GM19395 (cell line): ENCODE data around the gene UBASH3A.

Source experiments
- ATAC-seq: cut with Tn5 transposase; IDR thresholded peaks from one replicate; pipeline ENCODE4 v1.9.1; 2021; ENCODE audit warnings: mild to moderate bottlenecking, moderate library complexity; ENCODE audit not compliant: unreplicated experiment

The UBASH3A gene

DNA sequence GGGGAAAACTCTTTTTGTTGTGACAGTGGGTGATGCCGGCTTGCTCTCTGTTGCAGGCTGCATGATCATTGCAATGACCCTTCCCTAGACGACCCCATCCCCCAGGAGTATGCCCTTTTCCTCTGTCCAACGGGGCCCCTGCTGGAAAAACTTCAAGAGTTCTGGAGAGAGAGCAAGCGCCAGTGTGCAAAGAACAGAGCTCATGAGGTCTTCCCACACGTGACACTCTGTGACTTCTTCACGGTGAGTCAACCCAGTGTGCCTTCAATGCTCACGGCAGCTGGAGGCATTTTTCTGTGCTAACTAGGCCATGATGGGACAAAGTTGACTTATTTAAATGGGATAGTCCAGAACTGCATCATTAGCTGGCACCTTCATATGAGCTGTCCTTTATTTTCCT, 5.7 kb downstream of the UBASH3A start:
- ATAC-seq, result no peak

DNA sequence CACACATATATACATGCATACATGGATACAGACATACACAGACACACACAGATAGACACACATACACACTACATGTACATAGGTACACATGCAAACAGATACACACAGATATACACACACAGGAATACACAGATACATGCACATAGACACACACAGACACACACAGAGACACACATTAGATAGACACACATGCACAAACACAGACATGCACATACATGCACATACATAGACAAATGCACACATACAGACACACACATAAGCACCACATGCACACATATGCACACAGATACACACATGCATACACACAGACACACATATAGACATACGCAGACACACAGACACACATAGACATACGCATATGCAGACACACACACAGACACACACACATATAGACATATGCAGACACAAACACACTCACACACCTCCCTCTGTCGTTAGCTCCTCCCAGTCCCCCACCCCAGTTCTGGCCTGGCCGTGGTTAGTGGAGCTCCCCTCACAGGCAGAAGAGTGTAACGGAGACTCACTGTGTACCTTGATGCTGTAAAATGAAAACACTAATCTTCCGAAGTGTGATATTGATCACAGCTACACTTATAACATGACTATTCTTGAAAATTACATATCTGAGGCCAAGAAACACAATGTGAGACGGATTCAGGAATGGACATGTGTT, 7.6 kb downstream of the UBASH3A start:
- no peak for ATAC-seq

DNA sequence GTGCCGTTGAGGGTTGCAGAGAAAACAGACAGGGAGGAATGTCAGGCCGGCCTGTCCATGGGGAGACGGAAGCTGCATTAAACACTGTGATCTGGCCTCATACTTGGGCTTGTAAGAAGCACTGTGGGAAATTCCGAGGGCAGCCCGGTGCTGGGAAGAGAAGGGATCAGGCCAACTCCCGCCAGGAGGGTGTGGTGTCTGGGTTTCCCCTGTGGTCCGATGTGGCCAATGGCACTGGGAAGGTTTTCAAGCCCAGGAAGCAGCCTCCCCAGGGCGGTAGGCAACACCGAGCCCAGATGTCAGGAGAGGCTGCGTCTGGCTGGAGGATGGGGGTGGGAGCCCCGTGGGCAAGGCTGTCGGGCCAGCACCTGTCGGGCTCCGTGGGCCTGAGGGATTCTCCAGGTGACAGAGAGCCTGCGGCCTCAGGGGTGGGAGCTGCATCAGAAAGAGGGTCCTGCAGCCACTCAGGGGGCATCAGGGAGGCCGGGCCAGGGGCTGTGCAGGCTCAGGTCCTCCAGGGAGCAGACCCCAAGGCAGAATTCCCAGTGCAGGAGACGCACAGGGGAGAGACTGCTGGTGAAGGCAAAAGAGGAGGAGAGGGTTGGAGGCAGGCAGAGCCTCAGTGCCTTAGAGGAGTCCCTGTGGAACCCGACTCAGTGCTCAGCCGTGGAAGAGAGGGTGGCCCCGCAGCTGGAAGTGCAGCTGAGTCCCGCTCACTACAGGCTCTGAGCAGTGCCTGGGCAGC, 8.4 kb downstream of the UBASH3A start:
- no peak for ATAC-seq

GRCh38 chr21:42412636-42412933, 8.9 kb downstream of the UBASH3A start:
- no peak for ATAC-seq

- ATAC-seq, result no peak
Measured at GRCh38 chr21:42413093-42413492, 9.4 kb downstream of the UBASH3A start.

- no peak for ATAC-seq
Measured at GRCh38 chr21:42413500-42413899, 9.8 kb downstream of the UBASH3A start.

- ATAC-seq, result no peak
Measured at GRCh38 chr21:42414066-42414465, 10.4 kb downstream of the UBASH3A start.

- ATAC-seq, result no peak
Measured at GRCh38 chr21:42414553-42414927, 10.8 kb downstream of the UBASH3A start.

DNA sequence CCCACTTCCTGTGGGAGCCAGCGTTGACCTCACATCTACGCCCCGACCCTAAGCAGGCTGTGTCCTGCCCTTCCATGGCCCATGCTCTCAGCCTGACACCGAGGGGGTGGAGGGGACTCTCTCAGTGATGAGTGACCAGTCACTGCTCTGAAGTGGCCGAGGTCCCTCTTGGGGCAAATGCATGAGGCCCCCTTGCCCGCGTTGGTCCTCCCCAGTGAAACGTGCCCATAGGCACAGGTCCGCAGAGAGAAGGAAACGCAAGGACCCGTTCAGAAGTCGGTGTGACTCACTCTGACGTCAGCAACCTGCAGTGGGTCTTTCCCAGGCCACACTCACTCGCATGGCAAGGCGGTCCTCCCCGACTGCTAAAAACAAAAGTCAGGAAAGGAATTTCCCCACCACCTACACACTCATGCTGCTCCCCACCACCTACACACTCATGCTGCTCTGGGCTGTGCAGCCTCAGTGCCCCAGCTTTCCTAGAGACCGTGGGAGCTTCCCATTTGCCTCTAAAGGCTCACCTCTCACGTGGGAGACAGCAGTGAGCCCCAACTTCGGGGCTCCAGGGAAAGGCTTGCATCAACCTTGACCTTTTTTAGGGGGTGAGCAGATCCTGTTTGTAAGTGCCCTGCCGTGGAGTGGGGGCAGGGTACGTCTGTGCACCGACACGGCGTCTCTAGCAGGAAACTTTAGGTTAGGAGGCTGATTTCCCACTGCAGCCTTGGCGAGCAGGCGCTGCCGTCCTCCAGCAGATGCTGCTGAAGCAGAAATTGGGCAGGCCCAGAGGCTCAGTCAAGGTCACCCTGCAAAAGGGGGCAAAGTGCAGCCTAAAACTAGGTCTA, 11.4 kb downstream of the UBASH3A start:
- peak; percentile 76 for ATAC-seq

DNA sequence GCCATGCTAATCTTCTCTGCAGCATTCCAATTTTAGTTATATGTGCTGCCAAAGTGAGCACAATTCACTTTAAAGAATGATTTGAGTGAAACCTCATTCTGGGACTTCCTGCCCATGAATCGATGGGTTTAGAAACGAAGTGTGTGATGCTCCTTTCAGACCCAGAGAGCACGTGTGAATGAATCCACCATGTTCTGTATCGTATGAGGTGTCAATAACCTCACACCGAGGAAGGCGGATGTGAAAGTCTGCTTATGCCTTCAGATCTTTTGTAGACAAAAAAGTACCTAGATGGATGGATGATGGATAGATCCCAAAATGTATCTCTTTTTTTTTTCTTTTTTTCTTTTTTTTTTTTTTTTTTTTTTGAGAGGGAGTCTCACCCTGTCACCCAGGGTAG, 13.8 kb downstream of the UBASH3A start:
- ATAC-seq, result no peak

GRCh38 chr21:42418886-42419285, 15.2 kb downstream of the UBASH3A start:
- ATAC-seq, result no peak

- no peak for ATAC-seq
Measured at GRCh38 chr21:42419845-42420244, 16.1 kb downstream of the UBASH3A start.

DNA sequence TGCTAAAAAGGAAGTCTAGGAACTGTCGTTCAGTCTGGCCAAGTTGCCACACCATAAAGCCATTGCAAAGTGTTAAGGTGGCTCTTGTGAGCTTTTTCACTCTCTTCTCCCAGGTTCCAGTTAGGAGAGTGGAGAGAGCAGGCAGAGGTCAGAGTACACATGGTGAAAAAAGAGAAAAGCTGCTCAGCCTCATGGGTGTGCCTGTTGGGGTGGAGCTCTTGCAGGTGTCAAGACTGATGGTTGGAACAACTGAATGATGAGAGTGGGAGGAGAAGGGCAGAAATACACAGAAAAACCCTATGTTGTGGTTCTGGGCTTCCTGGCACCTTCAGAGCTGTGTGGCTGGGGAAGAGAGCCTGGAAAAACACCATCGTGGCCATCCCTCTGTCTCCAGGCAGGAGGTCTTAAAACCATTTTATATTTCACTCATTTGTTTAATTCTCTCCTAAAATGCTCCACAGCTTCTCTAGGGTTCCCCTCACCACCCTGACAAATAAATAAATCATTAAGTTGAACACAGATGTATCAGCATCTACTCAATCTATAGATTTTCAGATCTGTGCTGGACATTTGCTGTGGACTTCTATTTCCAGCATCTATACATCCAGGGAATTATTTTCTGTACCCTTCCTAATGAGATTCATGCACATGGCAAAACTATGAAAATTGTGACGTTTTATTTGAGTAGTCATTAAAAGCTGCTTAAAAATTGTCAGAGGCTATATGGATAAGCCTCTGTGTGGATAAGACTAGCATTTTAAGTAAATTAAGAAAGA, 17.5 kb downstream of the UBASH3A start:
- no peak for ATAC-seq

GRCh38 chr21:42423197-42423675, 19.5 kb downstream of the UBASH3A start:
- ATAC-seq, result peak; percentile 62

DNA sequence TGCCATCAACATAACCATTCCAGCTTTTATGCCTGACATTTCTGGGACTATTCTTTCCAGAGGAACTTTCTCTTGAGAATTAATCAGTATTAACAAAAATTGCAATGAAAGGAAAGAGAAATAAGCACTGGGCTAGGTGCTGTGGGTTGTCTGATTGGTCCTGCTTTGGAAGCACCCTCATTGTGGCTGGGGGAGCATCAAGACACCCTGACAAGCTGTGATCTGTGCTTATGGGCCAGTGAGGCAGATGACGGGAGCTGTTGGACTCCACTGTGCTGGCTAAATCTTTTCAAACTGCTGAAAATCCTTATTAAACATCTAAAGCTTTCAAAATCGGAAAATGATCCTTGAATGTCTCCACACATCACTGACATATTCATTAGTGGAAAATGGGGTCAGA, 20.0 kb downstream of the UBASH3A start:
- no peak for ATAC-seq

DNA sequence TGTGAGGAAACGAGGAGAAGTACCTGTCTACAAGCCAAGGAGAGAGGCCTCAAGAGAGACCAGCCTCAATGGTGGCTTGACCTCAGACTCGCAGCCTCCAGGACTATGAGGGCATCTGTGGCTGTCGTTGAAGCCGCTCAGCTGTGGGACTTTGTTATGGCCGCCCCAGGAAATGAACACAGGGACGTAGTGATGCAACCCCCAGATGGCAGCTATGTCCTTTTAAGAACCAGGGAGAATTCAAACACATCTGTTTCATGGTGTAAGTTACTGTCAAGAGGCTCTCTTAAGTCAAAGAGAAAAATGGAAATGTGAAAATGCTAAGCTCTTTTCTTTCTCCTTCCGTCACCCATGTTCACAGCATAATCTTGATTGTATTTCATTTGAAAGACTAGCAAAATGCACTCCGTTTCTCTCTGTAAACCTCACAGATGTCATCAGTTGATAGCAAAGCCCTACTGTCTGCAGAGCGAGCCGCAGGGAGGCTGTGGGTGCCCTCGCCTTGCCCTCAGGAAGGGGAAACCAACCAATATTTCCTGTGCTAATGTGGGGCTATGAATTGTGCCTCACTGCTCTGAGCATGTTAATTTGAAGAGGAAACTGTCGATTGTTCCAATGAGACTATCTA, 21.3 kb downstream of the UBASH3A start:
- no peak for ATAC-seq

DNA sequence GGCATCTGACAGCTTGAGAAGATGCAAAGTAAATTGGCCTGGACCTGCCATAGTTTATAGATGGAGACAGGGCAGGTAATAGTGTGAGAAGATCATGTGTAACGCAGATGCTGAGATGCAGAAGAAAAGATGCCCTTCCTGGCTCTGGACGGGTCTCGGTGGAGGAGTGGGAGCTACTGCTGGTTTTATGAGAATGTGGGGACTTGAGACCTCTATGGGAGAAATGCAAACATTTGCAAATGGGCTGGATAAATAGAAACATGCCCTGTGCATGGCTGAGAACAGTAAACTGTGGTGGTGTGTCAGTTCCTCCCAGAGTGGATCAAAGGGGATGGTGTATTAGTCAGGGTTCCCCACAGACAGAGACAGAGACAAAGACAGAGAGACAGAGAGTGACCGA, 21.9 kb downstream of the UBASH3A start:
- no peak for ATAC-seq

- ATAC-seq, result peak; percentile 39
Measured at GRCh38 chr21:42426424-42426823, 22.7 kb downstream of the UBASH3A start.

GRCh38 chr21:42426876-42427480, 23.3 kb downstream of the UBASH3A start:
- no peak for ATAC-seq

GRCh38 chr21:42427809-42428419, 24.2 kb downstream of the UBASH3A start:
- ATAC-seq, result no peak
